ENCODE results near the gene TRABD2A.

Gene TRABD2A

DNA sequence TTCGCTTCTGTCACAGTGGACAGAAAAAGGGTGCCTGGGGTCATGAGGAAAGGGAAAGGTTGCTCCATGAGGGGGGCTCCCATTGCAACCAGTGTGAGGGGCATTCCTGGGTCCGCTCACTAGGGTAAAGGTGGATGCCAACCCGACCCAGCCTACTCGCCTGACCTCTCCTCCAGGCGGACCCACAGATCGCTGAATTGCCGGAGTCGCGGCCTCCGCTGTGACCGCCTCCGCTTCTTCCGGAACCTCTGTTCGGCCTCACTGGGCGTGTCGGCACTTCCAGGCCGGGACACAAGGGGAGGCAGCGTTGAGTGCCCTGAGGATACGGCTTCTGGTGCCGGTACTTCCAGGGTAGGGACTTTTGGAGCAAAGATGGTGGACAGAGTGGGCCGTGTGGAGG is 57.1 kb downstream of the TRABD2A start:
- no peak overlapping the region for H3K4me2 ChIP-seq (ENCODE audit: low read length)
- H3K4me1 ChIP-seq (ENCODE audit: control insufficient read depth, insufficient read depth, low read length): no peaks in the 10 kb centered on the region
- H3K36me3 ChIP-seq (ENCODE audit: insufficient read depth, low read length): no peaks in the 10 kb centered on the region
- H3K4me3 ChIP-seq (ENCODE audit: low read length): no peak overlapping the region
- no peak overlapping the region for H3K9ac ChIP-seq (ENCODE audit: low read depth, low read length)
- peaks cover 27% of the 10 kb centered on the region for H3K27me3 ChIP-seq (ENCODE audit: control insufficient read depth, insufficient read depth, low read length)
- no peaks in the 10 kb centered on the region for H3K9me3 ChIP-seq (replicated peaks; ENCODE audit: low read length)

DNA sequence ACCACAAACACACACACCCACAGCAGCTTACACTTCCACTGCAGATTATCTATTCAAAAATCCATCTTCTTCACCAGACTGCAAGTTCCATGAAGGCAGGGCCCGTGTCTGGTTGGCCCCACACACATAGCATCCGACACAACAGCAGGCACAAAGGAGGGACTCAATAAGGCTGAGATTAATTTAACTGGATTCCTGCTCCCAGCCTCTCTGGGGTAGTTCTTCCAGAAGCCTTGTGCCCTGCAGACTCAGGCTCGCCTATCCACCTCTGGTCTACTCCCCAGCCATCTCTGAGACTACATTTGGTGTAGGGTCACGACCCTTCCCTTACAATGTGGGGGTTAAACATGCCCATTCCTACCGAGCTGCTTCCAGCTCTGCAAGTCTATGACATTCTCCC is 57.7 kb downstream of the TRABD2A start:
- no peak overlapping the region for H3K4me2 ChIP-seq (ENCODE audit: low read length)
- H3K36me3 ChIP-seq (ENCODE audit: insufficient read depth, low read length): no peaks in the 10 kb centered on the region
- H3K4me1 ChIP-seq (ENCODE audit: control insufficient read depth, insufficient read depth, low read length): no peaks in the 10 kb centered on the region
- H3K27me3 ChIP-seq (ENCODE audit: control insufficient read depth, insufficient read depth, low read length): peaks cover 27% of the 10 kb centered on the region
- H3K9ac ChIP-seq (ENCODE audit: low read depth, low read length): no peak overlapping the region
- no peaks in the 10 kb centered on the region for H3K9me3 ChIP-seq (replicated peaks; ENCODE audit: low read length)
- no peak overlapping the region for H3K4me3 ChIP-seq (ENCODE audit: low read length)

GRCh38 chr2:84821806-84822205 is 59.1 kb downstream of the TRABD2A start:
- Histone ChIP-seq H3K36me3 (ENCODE audit: insufficient read depth, low read length) (no peaks in the 10 kb centered on the region), H3K4me2 (ENCODE audit: low read length) (no peak overlapping the region), H3K4me3 (ENCODE audit: low read length) (no peak overlapping the region), H3K9ac (ENCODE audit: low read depth, low read length) (no peak overlapping the region), H3K27me3 (ENCODE audit: control insufficient read depth, insufficient read depth, low read length) (peaks cover 24% of the 10 kb centered on the region), H3K4me1 (ENCODE audit: control insufficient read depth, insufficient read depth, low read length) (no peaks in the 10 kb centered on the region), H3K9me3 (replicated peaks; ENCODE audit: low read length) (no peaks in the 10 kb centered on the region)

- H3K4me2 ChIP-seq (ENCODE audit: low read length): no peak overlapping the region
- no peaks in the 10 kb centered on the region for H3K4me1 ChIP-seq (ENCODE audit: control insufficient read depth, insufficient read depth, low read length)
- H3K36me3 ChIP-seq (ENCODE audit: insufficient read depth, low read length): no peaks in the 10 kb centered on the region
- H3K4me3 ChIP-seq (ENCODE audit: low read length): no peak overlapping the region
- peaks cover 35% of the 10 kb centered on the region for H3K27me3 ChIP-seq (ENCODE audit: control insufficient read depth, insufficient read depth, low read length)
- H3K9ac ChIP-seq (ENCODE audit: low read depth, low read length): no peak overlapping the region
- no peaks in the 10 kb centered on the region for H3K9me3 ChIP-seq (replicated peaks; ENCODE audit: low read length)
Observed at GRCh38 chr2:84817239-84817655, 63.6 kb downstream of the TRABD2A start.

DNA sequence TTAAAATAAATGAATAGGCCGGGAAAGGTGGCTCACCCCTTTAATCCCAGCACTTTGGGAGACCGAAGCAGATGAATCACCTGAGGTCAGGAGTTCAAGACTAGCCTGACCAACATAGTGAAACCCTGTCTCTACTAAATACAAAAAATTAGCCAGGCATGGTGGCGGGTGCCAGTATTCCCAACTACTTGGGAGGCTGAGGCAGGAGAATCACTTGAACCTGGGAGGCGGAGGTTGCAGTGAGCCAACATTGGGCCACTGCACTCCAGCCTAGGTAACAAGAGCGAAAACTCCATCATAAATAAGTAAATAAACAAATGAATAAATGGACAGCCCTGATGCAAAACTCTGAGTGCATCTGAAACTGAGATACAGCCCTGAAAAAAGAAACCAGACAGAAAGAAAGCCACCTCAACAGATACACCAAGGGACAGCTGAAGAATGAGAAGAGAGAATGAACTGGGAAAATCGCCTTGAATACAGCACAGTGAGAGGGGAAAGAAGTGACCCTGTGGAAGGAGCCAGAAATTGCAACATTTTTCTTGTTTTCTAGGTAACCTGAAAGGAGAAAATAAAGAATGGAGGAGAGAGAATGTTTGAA is 64.4 kb downstream of the TRABD2A start:
- no peaks in the 10 kb centered on the region for H3K9me3 ChIP-seq (replicated peaks; ENCODE audit: low read length)
- no peaks in the 10 kb centered on the region for H3K36me3 ChIP-seq (ENCODE audit: insufficient read depth, low read length)
- H3K27me3 ChIP-seq (ENCODE audit: control insufficient read depth, insufficient read depth, low read length): peaks cover 40% of the 10 kb centered on the region
- H3K4me2 ChIP-seq (ENCODE audit: low read length): no peak overlapping the region
- no peaks in the 10 kb centered on the region for H3K4me1 ChIP-seq (ENCODE audit: control insufficient read depth, insufficient read depth, low read length)
- no peak overlapping the region for H3K4me3 ChIP-seq (ENCODE audit: low read length)
- H3K9ac ChIP-seq (ENCODE audit: low read depth, low read length): no peak overlapping the region

- no peaks in the 10 kb centered on the region for H3K9me3 ChIP-seq (replicated peaks; ENCODE audit: low read length)
- H3K4me2 ChIP-seq (ENCODE audit: low read length): no peak overlapping the region
- no peak overlapping the region for H3K4me3 ChIP-seq (ENCODE audit: low read length)
- no peaks in the 10 kb centered on the region for H3K36me3 ChIP-seq (ENCODE audit: insufficient read depth, low read length)
- no peak overlapping the region for H3K9ac ChIP-seq (ENCODE audit: low read depth, low read length)
- H3K27me3 ChIP-seq (ENCODE audit: control insufficient read depth, insufficient read depth, low read length): peaks cover 50% of the 10 kb centered on the region
- H3K4me1 ChIP-seq (ENCODE audit: control insufficient read depth, insufficient read depth, low read length): no peaks in the 10 kb centered on the region
Observed at GRCh38 chr2:84815146-84815545, 65.7 kb downstream of the TRABD2A start.

GRCh38 chr2:84811839-84812431 is 68.9 kb downstream of the TRABD2A start:
- no peak overlapping the region for H3K4me3 ChIP-seq (ENCODE audit: low read length)
- no peaks in the 10 kb centered on the region for H3K36me3 ChIP-seq (ENCODE audit: insufficient read depth, low read length)
- peaks cover 62% of the 10 kb centered on the region for H3K27me3 ChIP-seq (ENCODE audit: control insufficient read depth, insufficient read depth, low read length)
- no peak overlapping the region for H3K4me2 ChIP-seq (ENCODE audit: low read length)
- no peaks in the 10 kb centered on the region for H3K9me3 ChIP-seq (replicated peaks; ENCODE audit: low read length)
- H3K9ac ChIP-seq (ENCODE audit: low read depth, low read length): no peak overlapping the region
- H3K4me1 ChIP-seq (ENCODE audit: control insufficient read depth, insufficient read depth, low read length): peaks cover 10% of the 10 kb centered on the region

DNA sequence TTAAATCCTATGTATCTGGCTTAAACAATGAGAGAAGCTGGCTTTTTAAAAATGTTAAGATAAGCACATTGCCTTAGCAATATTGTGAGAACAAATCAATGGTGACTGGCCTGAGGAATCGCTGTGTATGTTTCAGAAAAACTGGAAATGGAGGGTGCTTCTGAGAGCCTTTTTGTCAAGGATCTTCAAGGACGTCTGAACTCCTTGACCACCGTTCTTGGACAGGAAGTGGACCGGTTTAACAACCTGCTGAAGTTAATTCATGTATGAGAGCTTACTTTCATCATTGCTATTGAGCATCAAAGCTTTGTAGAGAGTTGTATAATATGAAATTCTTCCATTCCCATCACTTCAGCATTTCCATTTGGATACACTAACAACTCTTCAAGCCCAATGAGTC is 72.6 kb downstream of the TRABD2A start:
- H3K36me3 ChIP-seq (ENCODE audit: insufficient read depth, low read length): no peaks in the 10 kb centered on the region
- H3K4me1 ChIP-seq (ENCODE audit: control insufficient read depth, insufficient read depth, low read length): peaks cover 14% of the 10 kb centered on the region
- no peak overlapping the region for H3K4me2 ChIP-seq (ENCODE audit: low read length)
- H3K9ac ChIP-seq (ENCODE audit: low read depth, low read length): no peak overlapping the region
- peaks cover 53% of the 10 kb centered on the region for H3K27me3 ChIP-seq (ENCODE audit: control insufficient read depth, insufficient read depth, low read length)
- H3K4me3 ChIP-seq (ENCODE audit: low read length): no peak overlapping the region
- H3K9me3 ChIP-seq (replicated peaks; ENCODE audit: low read length): no peaks in the 10 kb centered on the region

- H3K27me3 ChIP-seq (ENCODE audit: control insufficient read depth, insufficient read depth, low read length): peaks cover 47% of the 10 kb centered on the region
- no peaks in the 10 kb centered on the region for H3K36me3 ChIP-seq (ENCODE audit: insufficient read depth, low read length)
- peaks cover 14% of the 10 kb centered on the region for H3K4me1 ChIP-seq (ENCODE audit: control insufficient read depth, insufficient read depth, low read length)
- no peaks in the 10 kb centered on the region for H3K9me3 ChIP-seq (replicated peaks; ENCODE audit: low read length)
- no peak overlapping the region for H3K9ac ChIP-seq (ENCODE audit: low read depth, low read length)
- H3K4me2 ChIP-seq (ENCODE audit: low read length): peak overlapping the region; percentile 46
- H3K4me3 ChIP-seq (ENCODE audit: low read length): no peak overlapping the region
Observed at GRCh38 chr2:84807063-84807485, 73.8 kb downstream of the TRABD2A start.

- peaks cover 43% of the 10 kb centered on the region for H3K27me3 ChIP-seq (ENCODE audit: control insufficient read depth, insufficient read depth, low read length)
- no peaks in the 10 kb centered on the region for H3K9me3 ChIP-seq (replicated peaks; ENCODE audit: low read length)
- no peak overlapping the region for H3K4me2 ChIP-seq (ENCODE audit: low read length)
- H3K9ac ChIP-seq (ENCODE audit: low read depth, low read length): no peak overlapping the region
- peaks cover 14% of the 10 kb centered on the region for H3K4me1 ChIP-seq (ENCODE audit: control insufficient read depth, insufficient read depth, low read length)
- no peaks in the 10 kb centered on the region for H3K36me3 ChIP-seq (ENCODE audit: insufficient read depth, low read length)
- H3K4me3 ChIP-seq (ENCODE audit: low read length): no peak overlapping the region
Observed at GRCh38 chr2:84805250-84805958, 75.5 kb downstream of the TRABD2A start.

- Histone ChIP-seq H3K27me3 (ENCODE audit: control insufficient read depth, insufficient read depth, low read length) (peaks cover 21% of the 10 kb centered on the region), H3K9ac (ENCODE audit: low read depth, low read length) (no peak overlapping the region), H3K36me3 (ENCODE audit: insufficient read depth, low read length) (no peaks in the 10 kb centered on the region), H3K4me3 (ENCODE audit: low read length) (no peak overlapping the region), H3K4me2 (ENCODE audit: low read length) (no peak overlapping the region), H3K4me1 (ENCODE audit: control insufficient read depth, insufficient read depth, low read length) (peaks cover 3% of the 10 kb centered on the region), H3K9me3 (replicated peaks; ENCODE audit: low read length) (no peaks in the 10 kb centered on the region)
Observed at GRCh38 chr2:84801811-84802210, 79.1 kb downstream of the TRABD2A start.
